ENCODE data around the gene CLDN6. TPM values are rescaled to one million over a fixed set of nuclear protein-coding genes. Genes with fewer than 3 reads are reported as not detected.

The CLDN6 gene
- total and polyA plus RNA-seq, 9 of the 15 experiments (the other 6 are each of a cell fraction or from before 2014, with no cell fraction given), result 0.22 to 0.75 (median 0.38) TPM; not detected in 3

- TF ChIP-seq MNT (conservative IDR thresholded peaks at IDR 0.05) (peak; percentile 94 to 95), CTBP1 (IDR thresholded peaks at IDR 0.05; ENCODE audit: borderline replicate concordance) (peak; percentile 75), MTA3 (IDR thresholded peaks at IDR 0.05; ENCODE audit: borderline replicate concordance) (peak; percentile 58; the same call in 1 of the 2 replicates), ZNF318 (IDR thresholded peaks at IDR 0.05; ENCODE audit: borderline replicate concordance in 1 of 2, low read depth in 1 of 2) (0 out of 4 replicates have a peak, but pooled peaks of 1 of the 2 experiments have one; percentile 30), ZNF41 (CRISPR knock-in tag; conservative IDR thresholded peaks at IDR 0.05) (no peak), SNIP1 (IDR thresholded peaks at IDR 0.05; ENCODE audit: low read depth) (peak; percentile 69; the same call in 1 of the 2 replicates), ZFX (CRISPR knock-in tag; IDR thresholded peaks at IDR 0.05) (peak; percentile 69), MYNN (IDR thresholded peaks at IDR 0.05) (0 out of 2 replicates have a peak, but pooled peaks have one; percentile 47), MYNN (CRISPR knock-in tag; IDR thresholded peaks at IDR 0.05) (no peak), DPF2 (IDR thresholded peaks at IDR 0.05) (peak; percentile 75), GTF2E2 (tag; IDR thresholded peaks at IDR 0.05) (no peak), ETV5 (CRISPR knock-in tag; IDR thresholded peaks at IDR 0.05; ENCODE audit: low read depth) (no peak), PHF8 (IDR thresholded peaks at IDR 0.05; ENCODE audit: borderline replicate concordance, low read length) (peak; percentile 35; the same call in 1 of the 2 replicates), JUND (IDR thresholded peaks at IDR 0.05; ENCODE audit: borderline replicate concordance, low read depth, low read length) (peak; percentile 6; the same call in 1 of the 2 replicates), JUND (tag; IDR thresholded peaks at IDR 0.05; ENCODE audit: borderline replicate concordance, low read depth, low read length) (no peak), NFRKB (IDR thresholded peaks at IDR 0.05; ENCODE audit: low read depth) (0 out of 2 replicates have a peak, but pooled peaks have one; percentile 54), NFYB (IDR thresholded peaks at IDR 0.05; ENCODE audit: extremely low read depth, insufficient read length) (no peak), ZBTB9 (CRISPR knock-in tag; IDR thresholded peaks at IDR 0.05) (no peak)
Observed at GRCh38 chr16:3004781-3005284, 13.2 kb downstream of the CLDN6 start (continued).

Data from K562 (cell line).